ENCODE results near the gene AQP12B. TPM values are rescaled to one million over a fixed set of nuclear protein-coding genes. Genes with fewer than 3 reads are reported as not detected.
A peak's percentile ranks its signal among the peaks of the same experiment; 100 is the strongest.
"Not testable (repeated sequence)": the region's sequence is repeated elsewhere in the genome, so short reads cannot be mapped to it uniquely, and the experiment has no call there.

AQP12B gene
- total RNA-seq, 2 donors from 2014 or later: not detected

GRCh38 chr2:240689975-240690374 is 7.3 kb upstream of the AQP12B start:
- no peak for ATAC-seq
- no peak for DNase-seq
- intact Hi-C loops (cut with DNase I): no loop called here

- DNase-seq (no peak), ATAC-seq (no peak)
- intact Hi-C loops (cut with DNase I): no loop called here
These were observed 5.9 kb upstream of the AQP12B start for GRCh38 chr2:240688553-240688919.

GRCh38 chr2:240687741-240688552 is 5.3 kb upstream of the AQP12B start:
- no peak for ATAC-seq
- intact Hi-C loops (cut with DNase I): no loop called here
- DNase-seq: no peak

DNA sequence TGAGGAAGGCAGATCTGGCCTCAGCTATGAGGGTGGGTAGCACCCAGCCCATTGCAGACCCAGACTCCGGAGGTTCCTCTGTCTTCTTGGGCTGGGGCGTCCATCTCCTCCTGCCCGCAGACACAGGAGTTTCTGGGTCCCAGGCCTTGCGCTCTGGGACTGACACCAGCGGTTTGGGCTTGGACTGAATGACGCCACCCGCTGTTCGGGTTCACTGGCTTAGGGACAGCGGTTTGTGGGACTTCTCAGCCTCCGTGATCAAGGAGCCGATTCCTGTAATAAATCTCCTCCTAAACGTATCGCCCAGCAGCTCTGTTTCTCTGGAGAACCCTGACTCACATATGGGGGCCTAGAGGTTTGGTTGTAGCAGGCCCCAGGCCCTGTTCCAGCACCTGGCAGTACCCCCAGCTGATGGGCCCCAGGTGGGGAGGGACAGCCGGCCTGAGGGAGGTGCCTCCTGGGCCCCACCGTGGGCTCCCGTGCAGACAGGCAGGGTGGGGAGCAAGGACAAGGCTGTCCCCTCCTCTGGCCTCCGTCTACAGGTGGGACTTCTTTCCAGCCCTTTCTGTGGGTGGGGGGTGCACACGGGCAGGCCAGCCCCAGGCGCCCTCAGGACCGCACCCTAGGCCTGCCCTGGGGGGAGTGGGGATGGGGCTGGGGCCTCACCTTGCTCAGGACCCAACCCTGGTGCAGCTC is 4.5 kb upstream of the AQP12B start:
- DNase-seq (no peak), ATAC-seq (no peak)

GRCh38 chr2:240686460-240686859 is 3.8 kb upstream of the AQP12B start:
- ATAC-seq (no peak), DNase-seq (no peak)
- intact Hi-C loops (cut with DNase I): no loop called here

More for the DNA sequence above, 4.5 kb upstream of the AQP12B start:
- intact Hi-C loops (cut with DNase I): no loop called here

DNA sequence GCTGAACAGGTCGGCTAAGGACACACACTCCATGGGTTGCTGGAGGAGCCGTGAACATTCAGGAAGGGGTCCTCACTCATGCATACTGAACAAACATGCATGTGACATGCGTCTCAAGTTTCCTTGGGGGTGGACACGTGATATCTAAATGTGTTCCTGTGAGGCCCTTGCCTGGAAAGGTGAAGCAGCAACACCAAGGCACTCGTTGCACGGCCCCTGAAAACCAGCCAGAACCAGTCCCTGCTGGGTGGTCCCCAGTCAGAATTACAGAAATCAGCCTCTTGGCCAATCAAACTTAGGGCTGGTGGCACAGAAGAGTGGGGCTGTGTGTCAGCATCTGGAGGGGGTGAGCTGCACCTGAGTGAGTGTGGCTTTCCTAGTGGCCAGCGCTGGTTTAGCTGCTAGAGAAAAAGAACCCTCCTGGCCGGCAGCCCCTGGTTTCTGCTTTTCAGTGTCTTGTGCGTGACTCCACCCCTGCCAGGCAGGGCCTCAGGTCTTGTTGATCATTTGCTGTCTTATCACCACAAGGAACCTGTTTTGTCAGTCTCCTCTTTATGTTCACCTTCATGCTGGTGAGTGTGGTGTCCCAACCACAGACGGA is 3.2 kb upstream of the AQP12B start:
- DNase-seq: no peak
- intact Hi-C loops (cut with DNase I): no loop called here

GRCh38 chr2:240683980-240684728 is 1.5 kb upstream of the AQP12B start:
- ATAC-seq; intact Hi-C loops (cut with DNase I); DNase-seq: not testable (repeated sequence)

More for the DNA sequence above, 3.2 kb upstream of the AQP12B start:
- ATAC-seq: no peak

DNA sequence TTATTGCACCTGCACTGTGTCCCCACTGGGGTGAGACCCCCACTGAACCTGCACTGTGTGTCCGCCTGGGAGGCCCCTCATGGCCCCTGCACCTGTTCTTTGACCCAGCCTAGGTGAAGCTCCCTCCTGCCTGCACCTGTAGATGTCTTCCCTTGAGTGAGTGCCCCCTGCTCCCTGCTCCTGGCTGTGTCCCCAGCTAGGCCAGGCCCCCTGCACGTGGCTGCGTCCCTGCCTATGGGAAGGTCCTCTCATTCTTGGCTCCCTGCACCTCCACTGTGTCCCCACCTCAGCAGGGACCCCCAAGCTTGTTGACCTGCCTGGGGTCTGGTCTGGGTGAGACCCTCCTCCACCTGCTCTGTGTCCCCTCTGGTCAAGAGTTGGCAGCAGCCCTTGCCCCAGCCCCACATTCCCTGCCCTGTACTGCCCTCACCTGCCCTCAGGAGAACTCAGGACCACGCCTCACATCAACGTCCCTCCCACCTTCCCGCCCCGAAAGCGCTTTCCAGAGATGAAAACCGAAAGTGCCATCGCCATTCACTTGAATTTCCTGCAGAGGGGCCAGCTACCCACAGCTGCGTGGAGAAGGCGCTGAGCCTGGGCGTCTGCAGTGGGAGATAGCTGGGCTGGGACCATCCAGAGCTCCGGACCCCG is 769 bp upstream of the AQP12B start:
- DNase-seq; ATAC-seq; intact Hi-C loops (cut with DNase I): not testable (repeated sequence)

DNA sequence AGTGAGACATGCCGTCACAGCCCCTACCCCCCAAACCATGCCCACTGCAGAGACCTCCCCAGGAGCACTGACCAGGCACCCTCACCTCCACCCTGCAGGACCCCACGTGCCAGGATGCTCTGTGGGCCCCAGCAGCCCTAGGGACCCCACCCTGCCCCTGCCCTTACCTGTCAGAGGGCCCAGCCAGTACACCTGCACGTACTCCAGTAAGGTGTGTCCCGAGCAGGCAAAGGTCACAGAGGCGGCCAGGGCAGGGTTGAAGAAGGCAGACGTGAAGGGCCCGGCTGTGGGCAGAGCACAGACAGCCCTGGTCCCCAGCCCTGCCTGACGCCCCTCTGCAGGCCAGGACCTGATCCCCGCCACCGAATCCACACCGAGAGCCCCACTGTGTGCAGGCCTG is 2.5 kb downstream of the AQP12B start:
- DNase-seq; intact Hi-C loops (cut with DNase I); ATAC-seq: not testable (repeated sequence)

GRCh38 chr2:240678909-240679308 is 3.8 kb downstream of the AQP12B start:
- ATAC-seq; intact Hi-C loops (cut with DNase I); DNase-seq: not testable (repeated sequence)

DNA sequence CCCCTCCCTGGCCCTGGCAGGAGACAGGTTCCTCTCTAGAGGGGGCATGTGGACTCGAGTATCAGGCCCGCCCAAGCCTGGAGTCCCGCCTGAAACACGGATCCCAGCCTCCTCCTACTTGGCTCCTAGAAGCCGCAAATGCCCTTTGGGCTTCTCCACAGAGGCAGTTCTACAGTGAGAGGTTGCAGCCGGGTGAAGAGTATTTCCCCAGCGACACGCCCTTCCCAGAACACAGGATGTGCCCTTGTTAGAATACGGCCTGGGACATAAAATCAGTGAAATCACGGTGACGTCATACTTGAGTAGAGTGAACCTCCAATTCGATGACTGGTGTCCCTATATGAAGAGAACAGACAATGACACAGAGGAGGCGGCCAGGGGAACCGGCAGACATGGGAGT is 4.6 kb downstream of the AQP12B start:
- ATAC-seq; DNase-seq; intact Hi-C loops (cut with DNase I): not testable (repeated sequence)

DNA sequence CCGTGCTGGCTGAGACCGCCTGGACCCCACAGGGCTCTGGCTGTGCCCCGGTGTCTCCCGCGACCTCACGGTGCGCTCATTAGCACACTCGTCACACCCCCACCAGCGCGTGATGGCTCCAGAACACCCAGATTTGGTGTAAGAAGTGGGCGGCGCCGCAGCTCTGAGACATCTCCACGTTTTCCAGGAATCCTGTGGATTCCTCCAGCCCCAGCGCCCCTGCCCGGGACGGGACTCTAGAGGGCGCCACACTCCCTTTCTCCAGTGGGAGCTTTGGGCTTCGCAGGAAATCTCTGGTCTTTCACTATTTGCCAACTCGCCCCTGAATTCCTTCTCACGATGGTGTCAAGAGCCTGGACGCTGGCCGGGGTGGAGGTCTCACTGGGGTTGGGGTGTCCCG is 7.3 kb downstream of the AQP12B start:
- DNase-seq; intact Hi-C loops (cut with DNase I): not testable (repeated sequence)
- ATAC-seq: peak; percentile 45 to 64

DNA sequence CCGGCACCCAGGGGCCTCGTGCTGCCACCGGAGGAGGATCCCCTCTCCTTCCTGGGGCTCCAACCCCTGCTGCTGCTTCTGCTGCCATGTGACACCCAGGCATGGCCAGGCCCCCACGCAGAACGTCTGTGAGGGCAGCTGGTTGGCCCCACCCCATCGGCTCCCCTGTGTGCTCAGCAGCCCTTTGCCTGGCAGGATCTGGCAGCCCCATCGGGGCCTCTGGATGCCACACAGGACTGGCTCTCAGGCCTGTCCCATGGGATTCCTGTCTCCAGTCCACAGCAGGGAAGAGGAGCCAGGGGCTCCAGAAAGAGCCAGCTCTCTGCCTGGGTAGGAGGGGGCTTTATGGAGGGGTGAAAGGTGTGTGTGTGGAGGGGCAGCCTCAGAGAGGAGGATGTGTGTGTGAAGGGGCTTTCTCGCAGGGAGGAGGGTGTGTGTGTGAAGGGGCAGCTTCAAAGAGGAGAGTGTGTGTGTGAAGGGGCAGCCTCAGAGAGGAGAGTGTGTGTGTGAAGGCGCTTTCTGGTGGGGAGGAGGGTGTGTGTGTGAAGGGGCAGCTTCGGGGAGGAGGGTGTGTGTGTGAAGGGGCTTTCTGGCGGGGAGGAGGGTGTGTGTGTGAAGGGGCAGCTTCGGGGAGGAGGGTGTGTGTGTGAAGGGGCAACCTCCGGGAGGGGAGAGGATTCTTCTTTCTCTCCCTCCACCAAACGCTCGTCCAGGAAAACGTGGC is 8.1 kb downstream of the AQP12B start:
- DNase-seq; ATAC-seq; intact Hi-C loops (cut with DNase I): not testable (repeated sequence)

DNA sequence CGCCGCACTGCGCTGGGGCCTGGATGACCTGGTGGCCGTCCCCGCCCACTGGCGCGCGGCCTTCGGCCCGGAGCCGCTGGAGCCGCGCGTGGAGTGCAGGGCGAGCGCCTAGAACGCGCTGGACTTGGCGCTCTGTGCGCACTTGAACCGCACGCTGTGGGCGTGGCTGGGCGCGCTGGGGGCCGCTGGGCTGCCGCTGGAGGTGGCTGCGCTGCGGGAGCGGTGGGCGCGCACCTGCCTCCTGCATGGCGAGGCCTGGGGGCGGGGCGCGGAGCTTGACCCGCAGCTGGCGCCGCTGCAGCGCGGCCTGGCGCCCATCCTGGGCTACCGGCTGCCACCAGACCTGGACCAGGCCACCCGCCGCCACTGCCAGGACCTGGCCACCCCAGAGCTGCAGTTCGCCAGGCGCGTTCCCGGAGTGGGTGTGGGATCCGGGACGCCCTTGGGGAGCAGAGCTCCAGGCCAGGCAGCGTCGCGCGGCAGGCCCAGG is 9.9 kb downstream of the AQP12B start:
- DNase-seq (no peak), ATAC-seq (no peak)
- intact Hi-C loops (cut with DNase I): no loop called here

- ATAC-seq: no peak
- intact Hi-C loops (cut with DNase I): no loop called here
- no peak for DNase-seq
These were observed 10.5 kb downstream of the AQP12B start for GRCh38 chr2:240672076-240672700.

DNA sequence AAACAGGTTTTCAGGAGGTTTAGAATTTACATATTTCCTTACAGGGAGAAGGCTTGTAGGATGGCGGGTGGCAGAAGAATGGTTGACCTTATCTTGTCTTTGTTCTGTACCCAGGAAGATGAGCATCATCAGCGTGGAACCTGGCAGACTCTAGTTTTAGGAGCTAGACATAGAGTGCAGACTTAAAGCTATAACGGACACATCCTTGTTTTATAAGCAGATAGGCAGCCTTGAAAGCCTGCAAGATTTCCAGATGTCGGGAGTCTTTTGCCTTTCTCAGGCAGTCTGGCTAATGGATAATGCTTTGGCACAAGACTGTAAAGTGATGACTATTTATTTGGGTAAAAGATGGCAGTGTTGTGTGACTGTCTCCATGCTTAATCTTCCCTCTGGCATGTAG is 11.7 kb downstream of the AQP12B start:
- no peak for ATAC-seq
- DNase-seq: no peak
- intact Hi-C loops (cut with DNase I): no loop called here

- intact Hi-C loops (cut with DNase I): no loop called here
- DNase-seq (no peak), ATAC-seq (no peak)
These were observed 12.3 kb downstream of the AQP12B start for GRCh38 chr2:240670402-240670801.

GRCh38 chr2:240664622-240665021 is 18.1 kb downstream of the AQP12B start:
- intact Hi-C loops (cut with DNase I): no loop called here
- ATAC-seq: no peak

More at GRCh38 chr2:240664622-240665021, 18.1 kb downstream of the AQP12B start:
- DNase-seq: no peak

Data from left cardiac atrium (tissue), 4 donors.